ENCODE measurements around the gene ZFYVE9.
A peak's percentile ranks its signal among the peaks of the same experiment; 100 is the strongest.
"Not testable (repeated sequence)": the region's sequence is repeated elsewhere in the genome, so short reads cannot be mapped to it uniquely, and the experiment has no call there.

ZFYVE9 gene

GRCh38 chr1:52152572-52152971 is 10.7 kb downstream of the ZFYVE9 start:
- no peak for DNase-seq

- DNase-seq: no peak
Observed at GRCh38 chr1:52153010-52153409, 11.1 kb downstream of the ZFYVE9 start.

- DNase-seq: no peak
Observed at GRCh38 chr1:52153898-52154297, 12.0 kb downstream of the ZFYVE9 start.

DNA sequence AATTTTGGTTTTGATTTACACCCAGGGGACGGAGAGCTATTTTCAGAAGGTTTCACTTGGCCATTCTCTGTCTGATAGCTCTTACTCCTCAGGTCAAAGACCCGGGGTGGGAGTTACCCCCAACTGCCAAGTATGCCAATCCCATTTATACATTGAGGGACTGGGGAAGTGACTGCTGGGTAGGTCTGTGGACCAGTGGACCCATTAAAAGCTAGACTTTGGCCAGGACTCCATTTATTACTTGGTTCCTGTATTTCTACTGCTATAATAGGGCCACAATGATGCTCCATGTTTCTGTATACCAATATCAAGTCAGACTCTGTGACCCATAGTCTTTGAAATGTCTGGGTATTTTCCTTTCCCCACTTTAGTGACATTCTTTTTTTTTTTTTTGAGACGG is 14.6 kb downstream of the ZFYVE9 start:
- DNase-seq: no peak

DNA sequence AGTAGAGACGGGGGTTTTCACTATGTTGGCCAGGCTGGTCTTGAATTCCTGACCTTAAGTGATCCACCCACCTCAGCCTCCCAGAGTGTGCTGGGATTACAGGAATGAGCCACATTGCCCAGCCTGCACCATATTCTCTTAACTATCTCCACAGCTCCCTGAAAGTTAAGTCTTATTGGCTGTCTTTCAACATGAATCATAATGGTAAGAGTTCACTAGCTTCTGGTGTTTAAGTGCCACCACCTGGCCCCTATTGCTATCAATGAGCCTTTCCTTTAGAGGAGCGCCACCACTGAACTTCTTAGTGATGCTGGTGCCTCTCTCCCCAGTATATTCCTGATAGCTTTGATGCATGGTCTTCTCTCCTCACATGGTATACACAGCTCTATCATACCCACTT is 15.7 kb downstream of the ZFYVE9 start:
- no peak for DNase-seq

DNA sequence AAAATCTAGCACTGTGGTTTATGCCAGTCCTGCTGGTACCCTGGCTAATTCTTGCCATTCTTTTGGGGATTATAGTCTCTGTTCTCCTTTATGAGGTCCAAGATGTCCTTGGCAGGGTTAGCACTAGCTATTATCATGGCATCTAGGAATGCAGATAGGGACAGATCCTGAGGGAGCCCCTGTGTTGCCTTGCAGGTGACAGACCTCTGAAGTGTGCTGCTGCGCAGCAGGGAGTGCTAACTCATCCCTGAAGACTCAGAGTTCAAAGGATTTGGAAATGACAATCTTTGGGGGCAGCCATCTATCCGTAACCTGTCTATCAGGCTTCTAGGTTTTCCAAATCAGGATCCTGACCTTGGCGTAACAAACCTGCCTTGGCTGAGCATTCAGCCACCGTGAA is 16.3 kb downstream of the ZFYVE9 start:
- DNase-seq: no peak

DNA sequence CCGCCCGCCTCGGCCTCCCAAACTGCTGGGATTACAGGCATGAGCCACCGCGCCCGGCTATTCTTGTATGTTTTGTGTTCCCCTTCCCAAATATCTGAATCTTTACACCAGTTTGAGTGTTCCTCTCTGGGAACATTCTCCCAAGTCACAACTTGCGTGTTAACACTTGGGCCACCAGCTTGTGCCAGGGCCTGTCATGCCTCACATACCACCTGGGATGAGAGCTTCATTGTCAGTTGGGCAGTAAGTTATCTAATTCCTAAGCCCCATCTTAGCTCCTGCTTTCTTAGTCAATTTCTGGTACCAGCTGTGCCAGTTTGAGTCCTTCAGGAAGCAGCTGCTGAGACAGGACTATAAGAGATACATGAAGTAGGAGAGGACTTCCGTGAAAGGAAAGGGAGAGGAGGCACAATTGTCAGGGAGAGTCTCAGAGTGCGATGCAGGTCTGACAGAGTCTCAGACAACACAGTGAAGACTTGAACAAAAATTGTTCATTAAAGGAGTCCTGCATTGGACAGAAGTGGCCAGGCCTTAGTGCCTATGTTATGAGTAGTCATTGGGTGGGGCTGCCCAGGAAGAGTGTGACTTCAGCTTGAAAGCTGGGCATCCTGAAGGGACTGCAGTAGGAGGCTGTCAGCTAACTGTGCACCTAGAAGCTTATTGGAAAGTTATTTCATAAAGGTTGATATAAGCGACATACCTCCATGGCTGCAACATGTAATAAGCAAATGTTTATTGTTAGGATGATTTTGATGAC is 17.3 kb downstream of the ZFYVE9 start:
- no peak for DNase-seq

DNA sequence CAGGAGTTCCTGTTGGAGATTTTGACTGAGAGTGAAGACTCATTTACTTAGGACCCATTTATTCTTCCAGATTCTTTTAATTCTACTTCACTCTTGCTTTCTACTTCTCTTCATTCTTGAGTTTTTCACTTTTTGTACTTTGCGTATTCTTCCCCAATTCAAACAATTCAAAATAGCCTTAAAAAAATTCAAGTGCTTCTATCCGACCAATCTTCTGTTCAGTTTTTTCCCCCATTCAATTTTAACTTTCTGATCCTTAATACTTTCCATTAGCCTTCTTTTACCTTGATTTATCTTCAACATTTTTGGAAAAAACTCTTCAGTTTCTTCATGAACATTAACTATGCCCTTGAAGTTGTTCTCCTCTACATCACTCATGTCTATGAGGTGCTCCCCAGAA is 21.1 kb downstream of the ZFYVE9 start:
- no peak for DNase-seq

DNA sequence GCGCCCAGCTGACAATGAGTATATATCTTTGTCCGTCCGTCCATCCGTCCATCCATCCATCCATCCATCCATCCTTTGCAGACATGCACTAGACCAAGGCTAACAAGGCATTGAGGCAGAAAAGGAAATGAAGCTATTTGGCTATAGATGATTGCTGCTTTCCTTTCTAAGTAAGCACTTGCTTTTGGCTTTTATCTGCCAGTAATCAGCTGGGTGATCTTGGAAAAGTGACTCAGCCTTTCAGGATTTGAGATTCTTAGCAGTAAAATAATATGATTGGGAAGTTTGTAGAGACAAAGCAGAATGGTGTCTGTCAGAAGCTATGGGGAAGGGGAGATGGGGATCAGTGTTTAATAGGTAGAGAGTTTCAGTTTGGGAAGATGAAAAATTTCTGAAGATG is 22.7 kb downstream of the ZFYVE9 start:
- no peak for DNase-seq

GRCh38 chr1:52166996-52167753 is 25.3 kb downstream of the ZFYVE9 start:
- no peak for DNase-seq

- DNase-seq: no peak
Observed at GRCh38 chr1:52168373-52169080, 26.6 kb downstream of the ZFYVE9 start.

DNA sequence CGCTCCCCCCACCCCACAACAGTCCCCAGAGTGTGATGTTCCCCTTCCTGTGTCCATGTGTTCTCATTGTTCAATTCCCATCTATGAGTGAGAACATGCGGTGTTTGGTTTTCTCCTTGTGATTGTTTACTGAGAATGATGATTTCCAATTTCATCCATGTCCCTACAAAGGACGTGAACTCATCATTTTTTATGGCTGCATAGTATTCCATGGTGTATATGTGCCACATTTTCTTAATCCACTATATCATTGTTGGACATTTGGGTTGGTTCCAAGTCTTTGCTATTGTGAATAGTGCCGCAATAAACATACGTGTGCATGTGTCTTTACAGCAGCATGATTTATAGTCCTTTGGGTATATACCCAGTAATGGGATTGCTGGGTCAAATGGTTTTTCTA is 29.3 kb downstream of the ZFYVE9 start:
- DNase-seq: not testable (repeated sequence)

DNA sequence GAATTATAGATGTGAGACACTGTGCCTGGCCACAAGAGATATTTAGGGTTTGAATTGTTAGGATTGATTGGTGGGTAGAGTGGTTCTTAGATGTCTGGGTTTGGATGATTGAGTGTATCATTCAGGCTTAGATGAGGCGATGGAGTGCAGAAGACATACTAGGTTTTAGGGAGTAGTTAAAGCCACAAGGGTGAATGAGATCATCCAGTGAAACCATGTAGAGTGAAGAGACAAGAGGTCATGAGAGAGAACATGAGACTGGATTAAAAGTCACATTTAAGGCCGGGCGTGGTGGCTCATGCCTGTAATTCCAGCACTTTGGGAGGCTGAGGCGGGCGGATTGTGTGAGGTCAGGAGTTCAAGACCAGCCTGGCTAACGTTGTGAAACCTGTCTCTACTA is 37.2 kb downstream of the ZFYVE9 start:
- DNase-seq: no peak

- DNase-seq: no peak
Observed at GRCh38 chr1:52180176-52180575, 38.3 kb downstream of the ZFYVE9 start.

- not testable (repeated sequence) for DNase-seq
Observed at GRCh38 chr1:52181759-52182158, 39.9 kb downstream of the ZFYVE9 start.

DNA sequence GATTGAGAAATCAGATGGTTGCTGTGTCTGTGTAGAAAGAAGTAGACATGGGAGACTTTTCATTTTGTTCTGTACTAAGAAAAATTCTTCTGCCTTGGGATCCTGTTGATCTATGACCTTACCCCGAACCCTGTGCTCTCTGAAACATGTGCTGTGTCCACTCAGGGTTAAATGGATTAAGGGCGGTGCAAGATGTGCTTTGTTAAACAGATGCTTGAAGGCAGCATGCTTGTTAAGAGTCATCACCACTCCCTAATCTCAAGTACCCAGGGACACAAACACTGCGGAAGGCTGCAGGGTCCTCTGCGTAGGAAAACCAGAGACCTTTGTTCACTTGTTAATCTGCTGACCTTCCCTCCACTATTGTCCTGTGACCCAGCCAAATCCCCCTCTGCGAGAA is 40.4 kb downstream of the ZFYVE9 start:
- DNase-seq: not testable (repeated sequence)

GRCh38 chr1:52182874-52183400 is 41.0 kb downstream of the ZFYVE9 start:
- DNase-seq: no peak

DNA sequence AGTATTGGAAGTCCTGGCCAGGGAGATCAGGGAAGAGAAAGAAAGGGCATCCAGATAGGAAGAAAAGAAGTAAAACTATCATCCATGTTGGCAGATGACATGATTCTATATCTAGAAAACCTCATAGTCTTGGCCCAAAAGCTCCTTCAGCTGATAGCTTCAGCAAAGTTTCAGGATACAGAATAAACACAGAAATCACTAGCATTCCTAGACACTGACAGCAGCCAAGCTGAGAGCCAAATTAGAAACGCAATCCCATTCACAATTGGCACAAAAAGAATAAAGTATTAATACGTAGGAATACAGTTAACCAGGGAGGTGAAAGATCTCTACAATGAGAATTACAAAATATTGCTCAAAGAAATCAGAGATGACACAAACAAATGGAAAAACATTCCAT is 44.6 kb downstream of the ZFYVE9 start:
- DNase-seq: no peak

GRCh38 chr1:52189898-52190480 is 48.1 kb downstream of the ZFYVE9 start:
- no peak for DNase-seq

GRCh38 chr1:52190500-52191252 is 48.8 kb downstream of the ZFYVE9 start:
- DNase-seq: no peak

- DNase-seq: no peak
Observed at GRCh38 chr1:52191395-52191965, 49.6 kb downstream of the ZFYVE9 start.

DNA sequence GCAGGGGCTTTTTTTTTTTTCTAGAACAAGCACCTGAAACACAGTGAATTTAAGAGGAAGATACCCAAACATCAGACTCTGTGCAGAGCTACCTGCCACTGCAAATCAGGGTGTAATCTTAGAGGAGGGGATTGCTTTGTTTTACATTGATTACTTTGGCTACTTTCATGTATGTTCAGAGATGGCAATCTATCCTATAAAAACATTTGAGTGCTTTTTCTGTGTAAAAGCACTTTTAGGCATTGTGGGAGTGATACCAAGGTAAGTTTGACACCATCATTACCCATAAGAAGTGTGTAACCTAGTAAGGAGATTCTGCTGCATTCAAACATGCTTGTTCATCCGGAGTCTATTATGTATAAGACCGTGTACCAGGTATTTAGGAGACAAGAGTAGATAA is 50.1 kb downstream of the ZFYVE9 start:
- DNase-seq: peak; percentile 79

Data from NCI-H526 treated with DMSO at 0.1 percent for 48 hours (cell line).